Measurements from ENCODE around the gene AK4.

- TF ChIP-seq CTCF (optimal IDR thresholded peaks at IDR 0.05 in 1 of 3, IDR thresholded peaks at IDR 0.05 in 1 of 3, conservative IDR thresholded peaks at IDR 0.05 in 1 of 3; ENCODE audit: extremely low read depth in 1 of 3, insufficient read depth in 2 of 3, low read length in 3 of 3): no peak
- no peak for TF ChIP-seq EZH2 (IDR thresholded peaks at IDR 0.05; ENCODE audit: low read length)
These were observed 35.2 kb upstream of the AK4 start for GRCh38 chr1:65112811-65113210.

Measured in keratinocyte (primary cell).